NCI-H128 (cell line): Measurements from ENCODE around the gene INTS6.

Experiments used
- DNase-seq: peaks from one replicate; lab custom pipeline; 2025; ENCODE audit not compliant: unreplicated experiment; lab: John Stamatoyannopoulos, UW

INTS6 gene

DNA sequence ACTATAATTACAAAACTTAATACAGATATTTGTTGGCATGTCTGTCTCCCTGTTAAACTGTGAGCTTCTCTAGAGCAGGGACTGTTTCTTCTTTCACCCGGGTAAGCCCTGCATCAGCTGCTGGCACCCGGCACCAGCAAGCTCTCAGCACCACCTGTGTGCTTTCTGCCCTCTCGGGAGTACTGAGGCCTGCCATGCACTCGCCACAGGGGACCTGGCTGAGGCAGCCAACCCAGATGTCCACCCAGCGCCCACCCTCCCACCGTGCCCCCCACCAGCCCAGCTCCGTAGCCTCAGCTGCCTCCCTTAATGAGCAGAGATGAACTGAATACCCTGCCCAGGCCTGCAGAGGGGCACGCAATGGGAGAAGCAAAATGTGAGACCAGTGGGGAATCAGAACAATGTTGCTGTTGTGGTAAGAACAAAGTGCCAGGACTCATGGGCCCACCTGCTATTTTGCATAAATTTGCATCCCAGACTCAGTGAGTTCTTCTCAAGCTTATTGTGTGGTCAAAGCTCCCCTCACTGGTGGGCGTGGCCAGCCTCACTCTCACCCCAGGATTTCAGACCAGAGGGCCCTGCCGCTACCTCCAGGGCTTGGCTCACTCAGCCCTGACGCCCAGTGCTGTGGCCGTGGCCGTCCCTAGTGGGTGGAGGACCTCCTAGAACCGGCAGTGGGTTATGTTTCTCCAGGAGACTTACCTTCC lies 128.0 kb downstream of the INTS6 start:
- DNase-seq: no peak

DNA sequence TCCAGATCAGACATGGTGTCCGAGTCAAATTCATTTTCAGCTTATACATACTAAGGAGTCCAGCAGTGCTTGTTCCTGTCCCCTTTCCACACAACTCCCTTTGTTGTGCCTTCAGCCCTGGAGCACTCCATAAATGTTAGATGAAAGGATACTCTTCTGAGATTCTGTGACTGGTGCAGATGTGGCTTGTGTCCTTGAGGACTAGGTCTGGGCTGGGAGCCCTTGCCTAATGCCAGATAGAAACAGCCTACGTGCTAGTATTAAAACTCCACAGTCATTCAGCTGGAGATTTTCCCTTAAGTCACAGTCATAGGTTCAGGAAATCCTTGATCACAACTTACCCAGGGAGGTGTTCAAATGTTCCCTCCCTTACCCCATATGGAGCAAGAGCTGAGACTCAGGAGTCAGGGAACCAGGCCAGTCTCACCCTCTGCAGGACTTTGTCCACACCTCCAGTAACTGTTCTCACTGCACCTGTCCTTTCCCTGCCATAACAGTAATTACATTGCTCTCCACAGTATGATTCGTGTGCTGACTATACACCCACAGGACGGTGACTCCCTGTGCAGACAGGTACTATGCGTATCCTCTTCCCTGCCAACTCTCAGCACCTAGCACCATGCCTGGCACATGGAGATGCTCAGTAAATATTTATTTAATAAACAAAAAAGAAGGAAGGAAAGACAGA lies 128.9 kb downstream of the INTS6 start:
- no peak for DNase-seq

- DNase-seq: no peak
Observed at GRCh38 chr13:51322826-51323225, 130.0 kb downstream of the INTS6 start.

DNA sequence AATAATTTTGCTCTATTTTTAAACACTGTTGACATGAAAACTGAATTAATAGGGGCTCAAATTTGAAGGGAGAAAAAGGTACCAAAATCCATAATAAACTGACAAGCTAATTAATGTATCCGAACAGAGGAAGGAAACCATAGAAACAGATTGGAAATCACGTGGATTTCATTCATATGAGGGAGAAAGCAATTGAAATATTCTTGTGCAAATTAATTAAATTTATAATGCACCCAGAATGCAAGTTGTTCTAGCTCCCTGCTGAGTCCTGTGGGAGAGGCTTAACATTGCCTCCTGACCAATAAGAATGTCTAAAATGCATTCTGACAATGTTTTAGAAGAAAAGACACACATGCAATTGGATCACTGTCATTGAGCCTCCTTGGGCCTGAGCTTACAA lies 131.0 kb downstream of the INTS6 start:
- no peak for DNase-seq

- no peak for DNase-seq
Observed at GRCh38 chr13:51318876-51319275, 134.0 kb downstream of the INTS6 start.

DNA sequence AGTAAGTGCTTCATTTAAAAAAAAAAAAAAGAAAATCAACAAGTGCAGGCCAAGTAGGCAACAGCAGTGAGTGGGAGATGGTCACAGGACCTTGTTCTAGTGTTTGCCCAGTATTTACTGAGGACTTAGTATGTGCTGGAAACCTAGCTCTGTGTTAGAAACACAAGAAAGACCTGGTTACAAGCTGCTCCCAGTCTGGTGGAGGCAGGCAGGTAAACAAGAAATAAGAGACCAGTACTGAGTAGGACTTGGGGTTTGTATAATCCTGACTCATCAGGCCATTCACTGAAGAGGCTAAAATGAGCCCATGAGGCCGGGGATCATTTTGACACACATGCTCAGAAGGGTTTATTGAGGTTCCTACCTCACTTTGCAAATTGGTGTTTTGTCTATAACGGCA lies 134.8 kb downstream of the INTS6 start:
- no peak for DNase-seq

DNA sequence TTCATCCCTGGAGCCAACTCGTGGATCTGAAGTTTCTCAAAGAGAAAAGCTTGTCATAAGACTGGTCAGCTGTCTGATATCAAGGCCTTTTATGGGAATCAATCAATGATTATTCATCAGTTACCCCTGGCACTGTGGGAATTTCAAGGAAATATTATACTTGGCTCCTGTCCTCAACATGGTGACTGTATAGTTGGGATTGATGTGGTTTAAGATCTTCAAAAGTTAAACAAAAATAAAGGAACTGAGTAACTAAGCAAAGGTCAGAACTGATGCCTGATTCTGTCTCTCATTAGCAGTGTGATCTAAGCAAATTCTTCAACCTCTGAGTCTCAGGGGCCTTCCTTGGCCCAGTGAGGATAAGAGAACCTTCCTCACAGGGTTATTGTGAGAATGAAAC lies 135.6 kb downstream of the INTS6 start:
- DNase-seq: no peak

DNA sequence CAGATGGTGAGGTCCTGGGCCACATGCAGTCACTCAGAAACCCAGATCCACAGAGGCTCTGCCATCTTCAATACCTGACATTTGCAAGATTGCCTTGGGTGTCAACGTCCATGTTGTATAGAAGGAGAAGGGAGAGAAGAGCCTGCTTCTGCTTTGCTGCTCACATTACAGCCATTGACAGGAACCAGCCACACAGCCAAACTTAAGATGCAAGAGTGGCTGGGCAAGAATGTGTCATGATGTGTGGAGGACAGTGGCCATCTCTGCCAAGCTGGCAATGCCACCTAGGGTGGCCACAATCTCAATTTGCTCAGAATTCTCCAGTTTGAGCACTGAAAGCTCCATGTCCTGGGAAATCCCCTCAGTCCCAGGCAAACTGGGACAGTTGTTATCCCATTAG lies 139.2 kb downstream of the INTS6 start:
- DNase-seq: no peak

GRCh38 chr13:51311957-51312520 lies 140.8 kb downstream of the INTS6 start:
- no peak for DNase-seq
